DMS 273 (cell line): Measurements from ENCODE around the gene PLSCR1.
A peak's percentile ranks its signal among the peaks of the same experiment; 100 is the strongest.
"Not testable (repeated sequence)": the region's sequence is repeated elsewhere in the genome, so short reads cannot be mapped to it uniquely, and the experiment has no call there.

Experiments
- DNase-seq: peaks from one replicate; lab custom pipeline; 2025; ENCODE audit not compliant: unreplicated experiment; lab: John Stamatoyannopoulos, UW

The PLSCR1 gene

GRCh38 chr3:146550743-146551510 is 6.5 kb upstream of the PLSCR1 start:
- no peak for DNase-seq

GRCh38 chr3:146550070-146550615 is 5.7 kb upstream of the PLSCR1 start:
- no peak for DNase-seq

GRCh38 chr3:146547235-146547835 is 2.9 kb upstream of the PLSCR1 start:
- DNase-seq: no peak

- DNase-seq: no peak
Measured at GRCh38 chr3:146546366-146546965, 2.1 kb upstream of the PLSCR1 start.

- DNase-seq: no peak
Measured at GRCh38 chr3:146544929-146545528, 622 bp upstream of the PLSCR1 start.

GRCh38 chr3:146543461-146544001 is 876 bp downstream of the PLSCR1 start:
- DNase-seq: peak; percentile 47

GRCh38 chr3:146542978-146543377 is 1.4 kb downstream of the PLSCR1 start:
- DNase-seq: peak; percentile 10

- DNase-seq: no peak
Measured at GRCh38 chr3:146542179-146542578, 2.2 kb downstream of the PLSCR1 start.

- no peak for DNase-seq
Measured at GRCh38 chr3:146540978-146541377, 3.4 kb downstream of the PLSCR1 start.

- no peak for DNase-seq
Measured at GRCh38 chr3:146540236-146540635, 4.2 kb downstream of the PLSCR1 start.

GRCh38 chr3:146539315-146539714 is 5.1 kb downstream of the PLSCR1 start:
- peak; percentile 25 for DNase-seq

- no peak for DNase-seq
Measured at GRCh38 chr3:146537603-146538002, 6.8 kb downstream of the PLSCR1 start.

- DNase-seq: no peak
Measured at GRCh38 chr3:146536681-146537080, 7.7 kb downstream of the PLSCR1 start.

GRCh38 chr3:146532406-146532805 is 12.0 kb downstream of the PLSCR1 start:
- no peak for DNase-seq

- no peak for DNase-seq
Measured at GRCh38 chr3:146530609-146531008, 13.8 kb downstream of the PLSCR1 start.

GRCh38 chr3:146529021-146529420 is 15.4 kb downstream of the PLSCR1 start:
- no peak for DNase-seq

- DNase-seq: no peak
Measured at GRCh38 chr3:146524961-146525360, 19.4 kb downstream of the PLSCR1 start.

GRCh38 chr3:146523531-146523930 is 20.9 kb downstream of the PLSCR1 start:
- DNase-seq: no peak

GRCh38 chr3:146522174-146523158 is 21.9 kb downstream of the PLSCR1 start:
- DNase-seq: not testable (repeated sequence)

- DNase-seq: no peak
Measured at GRCh38 chr3:146521394-146521793, 23.0 kb downstream of the PLSCR1 start.
